ENCODE results near the gene TPCN1.

GRCh38 chr12:113245695-113246477 is 24.6 kb downstream of the TPCN1 start:
- no peak for TF ChIP-seq STAT6 (CRISPR knock-in tag; conservative IDR thresholded peaks at IDR 0.05; ENCODE audit: low read depth)
- TF ChIP-seq, protein P1, sequence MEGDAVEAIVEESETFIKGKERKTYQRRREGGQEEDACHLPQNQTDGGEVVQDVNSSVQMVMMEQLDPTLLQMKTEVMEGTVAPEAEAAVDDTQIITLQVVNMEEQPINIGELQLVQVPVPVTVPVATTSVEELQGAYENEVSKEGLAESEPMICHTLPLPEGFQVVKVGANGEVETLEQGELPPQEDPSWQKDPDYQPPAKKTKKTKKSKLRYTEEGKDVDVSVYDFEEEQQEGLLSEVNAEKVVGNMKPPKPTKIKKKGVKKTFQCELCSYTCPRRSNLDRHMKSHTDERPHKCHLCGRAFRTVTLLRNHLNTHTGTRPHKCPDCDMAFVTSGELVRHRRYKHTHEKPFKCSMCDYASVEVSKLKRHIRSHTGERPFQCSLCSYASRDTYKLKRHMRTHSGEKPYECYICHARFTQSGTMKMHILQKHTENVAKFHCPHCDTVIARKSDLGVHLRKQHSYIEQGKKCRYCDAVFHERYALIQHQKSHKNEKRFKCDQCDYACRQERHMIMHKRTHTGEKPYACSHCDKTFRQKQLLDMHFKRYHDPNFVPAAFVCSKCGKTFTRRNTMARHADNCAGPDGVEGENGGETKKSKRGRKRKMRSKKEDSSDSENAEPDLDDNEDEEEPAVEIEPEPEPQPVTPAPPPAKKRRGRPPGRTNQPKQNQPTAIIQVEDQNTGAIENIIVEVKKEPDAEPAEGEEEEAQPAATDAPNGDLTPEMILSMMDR (IDR thresholded peaks at IDR 0.05), result no peak
- TF ChIP-seq, protein P2, sequence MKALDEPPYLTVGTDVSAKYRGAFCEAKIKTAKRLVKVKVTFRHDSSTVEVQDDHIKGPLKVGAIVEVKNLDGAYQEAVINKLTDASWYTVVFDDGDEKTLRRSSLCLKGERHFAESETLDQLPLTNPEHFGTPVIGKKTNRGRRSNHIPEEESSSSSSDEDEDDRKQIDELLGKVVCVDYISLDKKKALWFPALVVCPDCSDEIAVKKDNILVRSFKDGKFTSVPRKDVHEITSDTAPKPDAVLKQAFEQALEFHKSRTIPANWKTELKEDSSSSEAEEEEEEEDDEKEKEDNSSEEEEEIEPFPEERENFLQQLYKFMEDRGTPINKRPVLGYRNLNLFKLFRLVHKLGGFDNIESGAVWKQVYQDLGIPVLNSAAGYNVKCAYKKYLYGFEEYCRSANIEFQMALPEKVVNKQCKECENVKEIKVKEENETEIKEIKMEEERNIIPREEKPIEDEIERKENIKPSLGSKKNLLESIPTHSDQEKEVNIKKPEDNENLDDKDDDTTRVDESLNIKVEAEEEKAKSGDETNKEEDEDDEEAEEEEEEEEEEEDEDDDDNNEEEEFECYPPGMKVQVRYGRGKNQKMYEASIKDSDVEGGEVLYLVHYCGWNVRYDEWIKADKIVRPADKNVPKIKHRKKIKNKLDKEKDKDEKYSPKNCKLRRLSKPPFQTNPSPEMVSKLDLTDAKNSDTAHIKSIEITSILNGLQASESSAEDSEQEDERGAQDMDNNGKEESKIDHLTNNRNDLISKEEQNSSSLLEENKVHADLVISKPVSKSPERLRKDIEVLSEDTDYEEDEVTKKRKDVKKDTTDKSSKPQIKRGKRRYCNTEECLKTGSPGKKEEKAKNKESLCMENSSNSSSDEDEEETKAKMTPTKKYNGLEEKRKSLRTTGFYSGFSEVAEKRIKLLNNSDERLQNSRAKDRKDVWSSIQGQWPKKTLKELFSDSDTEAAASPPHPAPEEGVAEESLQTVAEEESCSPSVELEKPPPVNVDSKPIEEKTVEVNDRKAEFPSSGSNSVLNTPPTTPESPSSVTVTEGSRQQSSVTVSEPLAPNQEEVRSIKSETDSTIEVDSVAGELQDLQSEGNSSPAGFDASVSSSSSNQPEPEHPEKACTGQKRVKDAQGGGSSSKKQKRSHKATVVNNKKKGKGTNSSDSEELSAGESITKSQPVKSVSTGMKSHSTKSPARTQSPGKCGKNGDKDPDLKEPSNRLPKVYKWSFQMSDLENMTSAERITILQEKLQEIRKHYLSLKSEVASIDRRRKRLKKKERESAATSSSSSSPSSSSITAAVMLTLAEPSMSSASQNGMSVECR (CRISPR knock-in tag; IDR thresholded peaks at IDR 0.05; ENCODE audit: borderline replicate concordance), result 0 out of 2 replicates have a peak, but pooled peaks have one; percentile 13
- no peak for TF ChIP-seq FOXJ3 (CRISPR knock-in tag; IDR thresholded peaks at IDR 0.05; ENCODE audit: borderline replicate concordance)
- TF ChIP-seq, protein P3, sequence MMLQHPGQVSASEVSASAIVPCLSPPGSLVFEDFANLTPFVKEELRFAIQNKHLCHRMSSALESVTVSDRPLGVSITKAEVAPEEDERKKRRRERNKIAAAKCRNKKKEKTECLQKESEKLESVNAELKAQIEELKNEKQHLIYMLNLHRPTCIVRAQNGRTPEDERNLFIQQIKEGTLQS (CRISPR knock-in tag; conservative IDR thresholded peaks at IDR 0.05), result no peak
- peak; percentile 79; the same call in 1 of the 2 replicates for TF ChIP-seq CREM (CRISPR knock-in tag; IDR thresholded peaks at IDR 0.05)
- TF ChIP-seq CREB1 (CRISPR knock-in tag; IDR thresholded peaks at IDR 0.05), result no peak
- peak; percentile 42; the same call in 1 of the 2 replicates for TF ChIP-seq SP1 (CRISPR knock-in tag; conservative IDR thresholded peaks at IDR 0.05)
